Right atrium auricular region (tissue), 2 donors: Measurements from ENCODE around the gene SLC24A4. TPM values are rescaled to one million over a fixed set of nuclear protein-coding genes. Genes with fewer than 3 reads are reported as not detected.

Source experiments
- DNase-seq: peaks from one replicate; pipeline ENCODE4 v3.0.0-alpha.2; 2019; ENCODE audit warnings: low spot score
- H3K27ac ChIP-seq, 2 donors: fragments of 200-600 bp; sonication (generic); 1 replicate in 1 of 2; 2 replicates in 1 of 2; pipeline ENCODE4 v1.5.1; 2016 to 2019
- H3K27me3 ChIP-seq, 2 donors: fragments of 200-600 bp; sonication (generic); one replicate each; pipeline versions ENCODE4 v1.5.1 to v1.6.0; 2017 to 2019
- H3K36me3 ChIP-seq: fragments of 200-600 bp; sonication (generic); one replicate; pipeline ENCODE4 v1.5.1; 2016
- H3K4me1 ChIP-seq, 2 donors: fragments of 200-600 bp; sonication (generic); one replicate each; pipeline versions ENCODE4 v1.5.1 to v1.6.0; 2017 to 2019
- H3K4me3 ChIP-seq, 2 donors: fragments of 200-600 bp; sonication (generic); 1 replicate in 1 of 2; 2 replicates in 1 of 2; pipeline ENCODE4 v1.5.1; 2017 to 2019; ENCODE audit warnings: mild to moderate bottlenecking in 1 of 2, moderate library complexity in 1 of 2
- H3K9me3 ChIP-seq, 2 donors: fragments of 200-600 bp; sonication (generic); one replicate each; pipeline ENCODE4 v1.5.1; 2019
- total RNA-seq, 2 donors: library from RNA; depleted of rRNA; stranded (reverse); fragments of >200 nt; gene quantifications; one replicate each; pipeline ENCODE4 v1.1.0, GENCODE V29; 2016
- TF ChIP-seq, protein P1 (sequence below), 2 donors: fragments of 200-600 bp; sonication (generic); IDR thresholded peaks; one replicate each; pipeline ENCODE4 v1.5.1; 2019; ENCODE audit warnings: antibody characterized with exemption in 2 of 2

SLC24A4 gene
- total RNA-seq, 2 donors from 2014 or later, result 0.04 to 0.24 TPM

DNA sequence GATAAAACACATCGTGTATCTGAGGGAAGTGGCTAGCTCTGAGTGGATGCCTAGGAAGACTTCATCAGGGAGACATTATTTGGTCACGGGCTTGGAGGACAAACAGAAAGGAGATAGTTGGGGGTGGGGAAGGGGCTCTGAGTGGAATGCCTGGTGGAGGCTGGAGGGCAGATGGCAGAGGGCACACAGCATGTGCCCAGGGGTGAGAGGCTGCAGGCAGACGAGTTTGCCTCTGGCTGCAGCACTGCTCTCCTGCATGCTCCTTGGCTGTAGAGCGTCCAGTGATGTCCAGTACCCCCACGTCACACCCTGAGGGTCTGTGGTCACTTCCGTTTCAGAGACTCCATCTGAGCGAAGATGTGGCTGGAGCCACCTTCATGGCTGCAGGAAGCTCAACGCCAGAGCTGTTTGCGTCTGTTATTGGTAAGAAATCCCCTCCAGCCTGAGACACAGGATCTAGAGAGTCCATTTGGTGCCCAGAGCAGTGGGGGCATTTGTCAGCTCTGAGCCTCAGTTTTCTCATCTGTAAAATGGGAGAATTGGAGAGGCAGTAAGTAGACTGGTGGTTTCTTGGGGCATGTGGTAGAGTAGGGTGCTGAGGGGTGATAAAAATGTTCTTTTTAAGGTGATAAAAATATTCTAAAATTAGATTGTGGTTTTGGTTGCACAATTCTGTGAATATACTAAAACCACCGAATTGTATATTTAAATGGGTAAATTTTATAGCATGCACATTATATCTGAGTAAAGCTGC is 119.0 kb downstream of the SLC24A4 start:
- Histone ChIP-seq H3K4me1 (peaks cover 0 to 8% of the 10 kb centered on the region in 2 donors), H3K27ac (no peak overlapping the region), H3K27me3 (no peaks in the 10 kb centered on the region), H3K36me3 (no peaks in the 10 kb centered on the region), H3K4me3 (no peak overlapping the region), H3K9me3 (peaks cover 0 to 7% of the 10 kb centered on the region in 2 donors)
- DNase-seq, result no peak
- TF ChIP-seq, protein P1, sequence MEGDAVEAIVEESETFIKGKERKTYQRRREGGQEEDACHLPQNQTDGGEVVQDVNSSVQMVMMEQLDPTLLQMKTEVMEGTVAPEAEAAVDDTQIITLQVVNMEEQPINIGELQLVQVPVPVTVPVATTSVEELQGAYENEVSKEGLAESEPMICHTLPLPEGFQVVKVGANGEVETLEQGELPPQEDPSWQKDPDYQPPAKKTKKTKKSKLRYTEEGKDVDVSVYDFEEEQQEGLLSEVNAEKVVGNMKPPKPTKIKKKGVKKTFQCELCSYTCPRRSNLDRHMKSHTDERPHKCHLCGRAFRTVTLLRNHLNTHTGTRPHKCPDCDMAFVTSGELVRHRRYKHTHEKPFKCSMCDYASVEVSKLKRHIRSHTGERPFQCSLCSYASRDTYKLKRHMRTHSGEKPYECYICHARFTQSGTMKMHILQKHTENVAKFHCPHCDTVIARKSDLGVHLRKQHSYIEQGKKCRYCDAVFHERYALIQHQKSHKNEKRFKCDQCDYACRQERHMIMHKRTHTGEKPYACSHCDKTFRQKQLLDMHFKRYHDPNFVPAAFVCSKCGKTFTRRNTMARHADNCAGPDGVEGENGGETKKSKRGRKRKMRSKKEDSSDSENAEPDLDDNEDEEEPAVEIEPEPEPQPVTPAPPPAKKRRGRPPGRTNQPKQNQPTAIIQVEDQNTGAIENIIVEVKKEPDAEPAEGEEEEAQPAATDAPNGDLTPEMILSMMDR (IDR thresholded peaks at IDR 0.05), result no peak

DNA sequence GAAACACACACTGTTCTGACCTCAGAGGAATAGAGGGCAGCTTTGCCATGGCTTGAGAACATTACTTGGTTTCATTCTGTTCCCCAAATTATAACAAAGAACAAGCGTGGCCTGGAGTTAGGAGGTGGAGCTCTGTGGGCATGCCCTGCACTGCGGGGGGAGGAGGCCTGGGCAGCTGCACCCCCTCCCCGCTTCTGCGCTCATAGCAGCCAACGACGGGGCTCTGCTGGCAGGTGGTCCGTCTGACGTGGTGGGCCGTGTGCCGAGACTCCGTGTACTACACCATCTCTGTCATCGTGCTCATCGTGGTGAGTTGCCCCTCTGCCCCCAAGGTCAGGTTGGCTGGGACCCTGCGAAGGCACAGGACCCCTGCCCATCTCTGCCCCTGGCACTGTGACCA is 120.2 kb downstream of the SLC24A4 start:
- Histone ChIP-seq H3K27ac (no peak overlapping the region), H3K4me1 (peaks cover 0 to 8% of the 10 kb centered on the region in 2 donors), H3K36me3 (no peaks in the 10 kb centered on the region), H3K9me3 (peaks cover 0 to 7% of the 10 kb centered on the region in 2 donors), H3K27me3 (no peaks in the 10 kb centered on the region), H3K4me3 (no peak overlapping the region)
- TF ChIP-seq, protein P1 (IDR thresholded peaks at IDR 0.05), result no peak
- no peak for DNase-seq

DNA sequence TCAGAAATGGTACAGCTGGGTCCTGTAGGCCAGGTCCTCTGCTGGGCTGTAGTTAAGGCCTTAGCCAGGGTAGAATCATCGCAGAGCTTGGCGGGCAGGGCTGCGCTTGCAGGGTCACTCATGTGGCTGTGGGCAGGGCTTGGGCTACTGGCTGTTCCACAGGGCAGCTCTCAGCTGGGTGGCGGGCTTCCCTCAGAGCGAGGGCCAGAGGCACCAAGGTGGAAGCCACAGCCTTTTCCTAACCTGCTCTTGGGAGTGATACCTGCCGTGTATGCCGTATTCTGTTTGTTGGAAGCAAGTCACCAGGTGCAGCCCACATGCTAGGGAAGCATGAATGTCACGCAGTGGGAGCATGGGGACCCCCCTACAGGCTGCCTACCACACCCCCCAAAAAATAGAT is 120.8 kb downstream of the SLC24A4 start:
- Histone ChIP-seq H3K36me3 (no peaks in the 10 kb centered on the region), H3K4me1 (peaks cover 0 to 8% of the 10 kb centered on the region in 2 donors), H3K27me3 (no peaks in the 10 kb centered on the region), H3K27ac (no peak overlapping the region), H3K9me3 (peaks cover 0 to 7% of the 10 kb centered on the region in 2 donors), H3K4me3 (no peak overlapping the region)
- DNase-seq, result no peak
- TF ChIP-seq, protein P1 (IDR thresholded peaks at IDR 0.05), result no peak

DNA sequence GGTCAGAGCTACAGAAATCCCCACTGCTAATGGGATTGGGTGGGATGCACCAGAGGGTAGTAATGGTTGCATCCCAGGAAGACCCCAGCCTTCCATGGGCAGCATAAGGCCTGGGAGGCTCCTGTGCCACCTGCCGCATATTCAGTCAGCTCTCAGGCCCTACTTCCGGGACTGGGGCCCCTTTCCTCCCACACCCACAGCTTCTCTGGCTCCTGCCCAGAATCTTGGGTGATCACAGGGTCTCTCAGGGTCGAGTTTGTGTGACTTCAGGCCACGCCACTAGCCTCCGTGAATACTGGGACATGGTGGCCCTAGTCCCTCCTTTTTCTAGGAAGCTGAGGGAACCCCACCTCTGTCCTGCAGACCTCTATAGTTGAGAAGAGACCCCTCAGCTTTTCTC is 123.8 kb downstream of the SLC24A4 start:
- peaks cover 0 to 7% of the 10 kb centered on the region in 2 donors for H3K9me3 ChIP-seq
- peaks cover 0 to 13% of the 10 kb centered on the region in 2 donors for H3K4me1 ChIP-seq
- no peak for DNase-seq

DNA sequence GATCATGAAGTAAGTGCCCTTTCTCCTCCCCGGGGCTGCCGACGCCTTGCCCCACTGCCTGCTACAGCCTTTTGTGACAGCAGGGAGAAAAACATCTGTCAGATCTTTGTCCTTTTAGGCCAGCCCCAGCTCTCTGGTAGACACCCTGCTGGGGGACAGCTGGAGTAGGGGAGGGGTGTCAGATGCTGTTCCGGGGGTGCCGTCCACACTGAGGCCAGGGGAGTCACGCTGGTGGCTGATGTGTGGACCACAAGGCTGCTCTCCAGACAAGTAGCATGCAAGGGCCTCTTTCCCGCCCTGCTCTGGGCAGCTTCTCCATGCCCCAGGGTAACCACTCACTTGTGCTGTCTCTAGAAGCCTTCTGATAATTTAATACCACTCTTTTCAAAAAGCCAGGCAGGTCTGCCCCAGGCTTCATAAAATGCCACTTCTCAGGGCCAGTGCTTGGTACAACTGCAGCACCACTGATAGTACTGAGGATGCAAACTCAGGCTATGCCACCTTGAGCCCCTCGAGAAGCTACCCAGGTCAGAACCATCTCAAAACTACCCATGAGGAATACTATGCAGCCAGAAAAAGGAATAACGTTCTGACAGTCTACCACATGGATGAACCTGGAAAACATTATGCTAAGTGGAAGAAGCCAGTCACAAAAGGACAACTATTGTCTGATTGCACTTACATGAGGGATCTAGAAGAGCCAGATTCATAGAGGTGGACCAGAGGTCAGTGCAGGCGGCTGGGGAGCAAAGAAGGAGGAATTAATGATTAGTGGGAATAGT is 124.6 kb downstream of the SLC24A4 start:
- no peak for DNase-seq
- TF ChIP-seq, protein P1 (IDR thresholded peaks at IDR 0.05), result no peak
- no peaks in the 10 kb centered on the region for H3K27me3 ChIP-seq

More for the DNA sequence above, 123.8 kb downstream of the SLC24A4 start:
- H3K4me3 ChIP-seq, result no peak overlapping the region
- TF ChIP-seq, protein P1 (IDR thresholded peaks at IDR 0.05), result no peak
- no peaks in the 10 kb centered on the region for H3K27me3 ChIP-seq
- H3K36me3 ChIP-seq, result no peaks in the 10 kb centered on the region
- no peak overlapping the region for H3K27ac ChIP-seq

More for the DNA sequence above, 124.6 kb downstream of the SLC24A4 start:
- no peak overlapping the region for H3K4me3 ChIP-seq
- H3K36me3 ChIP-seq, result no peaks in the 10 kb centered on the region
- H3K9me3 ChIP-seq, result peaks cover 0 to 7% of the 10 kb centered on the region in 2 donors
- peaks cover 0 to 13% of the 10 kb centered on the region in 2 donors for H3K4me1 ChIP-seq
- H3K27ac ChIP-seq, result no peak overlapping the region
